Activated CD8-positive, alpha-beta T cell treated with anti-CD3 and anti-CD28 coated beads for 36 hours (primary cell): ENCODE data around the gene CAMTA1. TPM values are rescaled to one million over a fixed set of nuclear protein-coding genes. Genes with fewer than 3 reads are reported as not detected.

Experiments
- ATAC-seq: fragments of 200-7000 bp; cut with Tn5 transposase; one replicate; pipeline ENCODE4 v1.10.0; 2021; ENCODE audit warnings: mild to moderate bottlenecking, moderate library complexity
- CTCF ChIA-PET: fragments of 350-600 bp; sonication (Branson Sonifier 250); formaldehyde crosslinking; loops from one replicate; lab custom pipeline; 2021; ENCODE audit warnings: antibody characterized with exemption; lab: Charles Lee
- POLR2A ChIA-PET: fragments of 350-600 bp; sonication (Branson Sonifier 250); formaldehyde crosslinking; loops from one replicate; lab custom pipeline; 2021; ENCODE audit warnings: antibody characterized with exemption; lab: Charles Lee
- DNase-seq: peaks from one replicate; pipeline ENCODE4 v3.0.0-alpha.2; 2020
- H3K27ac Mint-ChIP-seq: one replicate; pipeline ENCODE4 v1.8.0; 2021; ENCODE audit warnings: mild to moderate bottlenecking, mixed read lengths
- H3K27me3 Mint-ChIP-seq: one replicate; pipeline ENCODE4 v1.8.0; 2021; ENCODE audit warnings: mixed read lengths
- H3K36me3 Mint-ChIP-seq: one replicate; pipeline ENCODE4 v1.8.0; 2021; ENCODE audit warnings: low read depth, mixed read lengths
- H3K4me1 Mint-ChIP-seq: one replicate; pipeline ENCODE4 v1.8.0; 2021; ENCODE audit warnings: low read depth, mixed read lengths
- H3K4me3 Mint-ChIP-seq: one replicate; pipeline ENCODE4 v1.8.0; 2021; ENCODE audit warnings: mild to moderate bottlenecking, moderate library complexity, mixed read lengths
- H3K9me3 Mint-ChIP-seq: one replicate; pipeline ENCODE4 v1.8.0; 2021; ENCODE audit warnings: mixed read lengths
- intact Hi-C: fragments of 100-400 bp; cut with micrococcal nuclease; formaldehyde crosslinking; loops from one replicate; pipeline ENCODE4 v1.10.0; 2022
- total RNA-seq, 2 experiments: library from RNA; stranded (reverse); gene quantifications; one replicate each; pipeline ENCODE4 v1.2.3, GENCODE V29; 2021
- TF ChIP-seq, protein P1 (sequence below): fragments of 200-600 bp; IDR thresholded peaks from one replicate; pipeline ENCODE4 v1.8.0; 2022; ENCODE audit warnings: antibody characterized with exemption, mild to moderate bottlenecking

The CAMTA1 gene
- total RNA-seq, 2 experiments from 2014 or later, result 67.7 to 70.9 TPM

DNA sequence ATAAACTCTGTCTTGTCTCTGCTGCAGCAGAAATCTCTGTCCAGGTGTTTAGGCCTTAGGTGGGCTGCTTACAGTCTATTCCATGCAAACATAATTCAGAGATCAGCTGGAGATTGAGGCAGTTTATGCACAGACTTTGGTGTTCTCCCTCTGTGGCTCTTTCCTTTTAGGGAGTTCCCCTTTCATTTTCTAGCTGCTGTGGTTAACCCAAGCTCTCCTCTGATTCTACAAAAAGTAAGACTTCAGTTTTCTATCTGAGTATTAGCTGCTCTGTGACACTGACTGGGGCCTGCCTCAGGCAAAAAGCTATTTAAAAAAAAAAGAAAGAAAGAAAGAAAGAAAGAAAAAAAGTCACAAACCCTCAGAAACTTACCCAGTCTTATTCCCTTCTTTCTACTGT lies 211.1 kb downstream of the CAMTA1 start:
- ChIA-PET POLR2A (interaction anchor here (0.9 kb wide), 1 partner anchor 9 kb away, joined by 3 read pairs; no protein-coding TSS in a partner anchor), CTCF (interaction anchor here (0.9 to 1.6 kb wide), 3 partner anchors 8 to 277 kb away, joined by 3 to 7 read pairs (median 3); no protein-coding TSS in a partner anchor)
- TF ChIP-seq, protein P1, sequence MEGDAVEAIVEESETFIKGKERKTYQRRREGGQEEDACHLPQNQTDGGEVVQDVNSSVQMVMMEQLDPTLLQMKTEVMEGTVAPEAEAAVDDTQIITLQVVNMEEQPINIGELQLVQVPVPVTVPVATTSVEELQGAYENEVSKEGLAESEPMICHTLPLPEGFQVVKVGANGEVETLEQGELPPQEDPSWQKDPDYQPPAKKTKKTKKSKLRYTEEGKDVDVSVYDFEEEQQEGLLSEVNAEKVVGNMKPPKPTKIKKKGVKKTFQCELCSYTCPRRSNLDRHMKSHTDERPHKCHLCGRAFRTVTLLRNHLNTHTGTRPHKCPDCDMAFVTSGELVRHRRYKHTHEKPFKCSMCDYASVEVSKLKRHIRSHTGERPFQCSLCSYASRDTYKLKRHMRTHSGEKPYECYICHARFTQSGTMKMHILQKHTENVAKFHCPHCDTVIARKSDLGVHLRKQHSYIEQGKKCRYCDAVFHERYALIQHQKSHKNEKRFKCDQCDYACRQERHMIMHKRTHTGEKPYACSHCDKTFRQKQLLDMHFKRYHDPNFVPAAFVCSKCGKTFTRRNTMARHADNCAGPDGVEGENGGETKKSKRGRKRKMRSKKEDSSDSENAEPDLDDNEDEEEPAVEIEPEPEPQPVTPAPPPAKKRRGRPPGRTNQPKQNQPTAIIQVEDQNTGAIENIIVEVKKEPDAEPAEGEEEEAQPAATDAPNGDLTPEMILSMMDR, result no peak
- ATAC-seq (peak; percentile 92), DNase-seq (peak; percentile 26)
- Mint-ChIP-seq H3K27me3 (peaks cover 18% of the 10 kb centered on the region), H3K4me3 (no peak overlapping the region), H3K27ac (no peak overlapping the region), H3K36me3 (no peaks in the 10 kb centered on the region), H3K9me3 (no peaks in the 10 kb centered on the region), H3K4me1 (peaks cover 14% of the 10 kb centered on the region)
- intact Hi-C loops, result no loop called here

DNA sequence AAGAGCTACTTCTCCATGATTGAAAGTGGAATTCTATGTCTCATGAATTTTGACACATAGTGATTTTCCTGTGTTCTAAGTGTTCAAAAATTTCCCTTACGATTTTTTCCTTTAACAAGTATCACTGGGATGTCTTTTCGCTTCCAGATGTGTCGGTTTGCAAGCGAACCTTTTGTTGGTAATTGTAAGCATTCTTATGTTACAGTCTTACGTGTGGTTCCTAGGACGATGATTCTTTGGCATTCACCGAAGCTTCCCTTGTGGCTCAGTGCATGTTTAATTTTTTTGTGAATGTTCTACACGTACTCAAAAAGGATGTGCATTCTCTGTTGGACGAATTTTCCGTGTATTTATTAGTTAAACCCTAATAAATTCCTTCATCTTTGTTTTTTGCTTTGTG lies 211.6 kb downstream of the CAMTA1 start:
- ChIA-PET POLR2A (interaction anchor here (0.9 kb wide), 1 partner anchor 8 kb away, joined by 3 read pairs; no protein-coding TSS in a partner anchor), CTCF (interaction anchor here (1.2 to 1.6 kb wide), 2 partner anchors 62 to 277 kb away, joined by 3 to 7 read pairs; no protein-coding TSS in a partner anchor)
- Mint-ChIP-seq H3K9me3 (no peaks in the 10 kb centered on the region), H3K27me3 (peaks cover 19% of the 10 kb centered on the region), H3K4me3 (no peak overlapping the region), H3K4me1 (peaks cover 14% of the 10 kb centered on the region), H3K36me3 (no peaks in the 10 kb centered on the region), H3K27ac (no peak overlapping the region)
- TF ChIP-seq, protein P1, result no peak
- DNase-seq, result no peak
- no peak for ATAC-seq
- intact Hi-C loops, result no loop called here

DNA sequence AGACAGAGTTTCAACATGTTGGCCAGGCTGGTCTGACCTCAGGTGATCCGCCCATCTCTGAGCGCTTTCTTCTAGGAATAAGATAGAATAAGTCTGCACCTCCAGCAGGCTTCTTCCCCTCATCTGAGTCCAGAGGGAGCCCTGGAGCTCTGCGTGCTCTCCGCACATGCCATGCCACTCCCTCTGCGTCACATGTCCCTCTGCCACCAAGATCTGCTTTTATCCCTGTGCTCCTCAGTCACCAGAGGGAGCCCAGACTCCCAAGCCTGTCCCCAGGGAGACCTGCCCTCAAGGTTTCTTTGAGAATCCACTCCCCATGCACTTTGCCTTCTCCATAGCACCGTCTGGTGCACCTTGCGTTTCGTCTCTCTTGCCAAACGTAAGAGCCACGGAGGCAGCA lies 213.0 kb downstream of the CAMTA1 start:
- intact Hi-C loops, result no loop called here
- H3K27ac Mint-ChIP-seq, result no peak overlapping the region
- ChIA-PET POLR2A (interaction anchor here (0.6 kb wide), 1 partner anchor 251 kb away, joined by 3 read pairs; no protein-coding TSS in a partner anchor), CTCF (interaction anchor here (0.7 kb wide), 1 partner anchor 44 kb away, joined by 3 read pairs; no protein-coding TSS in a partner anchor)
- peaks cover 16% of the 10 kb centered on the region for H3K27me3 Mint-ChIP-seq
- H3K36me3 Mint-ChIP-seq, result no peaks in the 10 kb centered on the region
- TF ChIP-seq, protein P1, result no peak
- ATAC-seq, result no peak
- DNase-seq, result no peak
- peaks cover 14% of the 10 kb centered on the region for H3K4me1 Mint-ChIP-seq
- no peak overlapping the region for H3K4me3 Mint-ChIP-seq
- H3K9me3 Mint-ChIP-seq, result no peaks in the 10 kb centered on the region

DNA sequence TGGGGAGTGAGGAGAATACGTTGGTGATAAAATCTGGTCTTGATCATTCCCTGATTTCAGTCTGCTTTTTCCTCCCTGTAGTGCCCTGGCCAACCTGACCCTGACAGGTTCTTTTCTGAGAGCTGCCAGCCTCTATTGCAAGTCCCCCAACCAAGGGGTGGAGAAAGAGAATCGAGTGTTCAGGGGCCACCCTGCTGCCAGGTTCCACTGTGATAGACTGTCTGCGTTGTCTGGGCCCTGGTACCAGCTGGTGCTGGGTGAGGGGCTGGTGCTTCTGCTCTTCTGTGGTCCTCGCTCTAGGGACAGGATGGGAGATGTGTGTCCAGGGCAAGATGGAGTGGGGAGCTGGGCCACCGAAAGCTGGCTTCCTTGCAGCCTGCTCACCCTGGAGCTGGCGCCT lies 214.6 kb downstream of the CAMTA1 start:
- no peak overlapping the region for H3K27ac Mint-ChIP-seq
- ATAC-seq (no peak), DNase-seq (no peak)
- H3K4me3 Mint-ChIP-seq, result no peak overlapping the region
- POLR2A ChIA-PET, result interaction anchor here (0.8 kb wide), 1 partner anchor 35 kb away, joined by 3 read pairs; no protein-coding TSS in a partner anchor
- TF ChIP-seq, protein P1, result no peak
- H3K36me3 Mint-ChIP-seq, result no peaks in the 10 kb centered on the region
- intact Hi-C loops, result no loop called here
- no peaks in the 10 kb centered on the region for H3K9me3 Mint-ChIP-seq
- peaks cover 12% of the 10 kb centered on the region for H3K27me3 Mint-ChIP-seq
- H3K4me1 Mint-ChIP-seq, result peaks cover 14% of the 10 kb centered on the region
- CTCF ChIA-PET, result no interaction called here

DNA sequence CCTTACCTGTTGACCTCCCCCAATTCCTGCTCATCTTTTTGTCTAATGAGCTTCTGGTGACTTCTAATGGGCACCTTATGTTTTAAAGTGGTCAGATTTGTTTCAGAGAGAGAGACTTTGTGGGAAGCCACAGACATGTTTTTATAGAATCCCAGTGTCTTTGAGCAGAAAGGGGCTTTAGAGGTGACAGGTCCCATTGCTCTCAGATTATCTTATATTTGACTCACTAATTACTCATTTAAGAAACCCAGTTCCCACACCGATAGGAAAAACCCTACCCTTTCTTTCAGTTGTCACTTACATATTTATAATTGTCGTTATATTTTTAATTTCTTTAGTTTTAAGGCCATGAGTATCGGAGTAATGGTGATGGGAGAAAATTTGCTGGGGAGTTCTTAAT lies 215.5 kb downstream of the CAMTA1 start:
- TF ChIP-seq, protein P1, result no peak
- POLR2A ChIA-PET, result interaction anchor here (0.8 kb wide), 1 partner anchor 35 kb away, joined by 3 read pairs; no protein-coding TSS in a partner anchor
- Mint-ChIP-seq H3K9me3 (no peaks in the 10 kb centered on the region), H3K27me3 (peaks cover 9% of the 10 kb centered on the region), H3K36me3 (no peaks in the 10 kb centered on the region), H3K27ac (no peak overlapping the region), H3K4me1 (peaks cover 14% of the 10 kb centered on the region), H3K4me3 (no peak overlapping the region)
- intact Hi-C loops, result no loop called here
- CTCF ChIA-PET, result no interaction called here
- no peak for DNase-seq
- ATAC-seq, result peak; percentile 47
